ENCODE data around the gene HERPUD1.
"Not testable (repeated sequence)": the region's sequence is repeated elsewhere in the genome, so short reads cannot be mapped to it uniquely, and the experiment has no call there.

HERPUD1 gene, protein sequence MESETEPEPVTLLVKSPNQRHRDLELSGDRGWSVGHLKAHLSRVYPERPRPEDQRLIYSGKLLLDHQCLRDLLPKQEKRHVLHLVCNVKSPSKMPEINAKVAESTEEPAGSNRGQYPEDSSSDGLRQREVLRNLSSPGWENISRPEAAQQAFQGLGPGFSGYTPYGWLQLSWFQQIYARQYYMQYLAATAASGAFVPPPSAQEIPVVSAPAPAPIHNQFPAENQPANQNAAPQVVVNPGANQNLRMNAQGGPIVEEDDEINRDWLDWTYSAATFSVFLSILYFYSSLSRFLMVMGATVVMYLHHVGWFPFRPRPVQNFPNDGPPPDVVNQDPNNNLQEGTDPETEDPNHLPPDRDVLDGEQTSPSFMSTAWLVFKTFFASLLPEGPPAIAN

GRCh38 chr16:56931892-56932720 lies at the start of gene HERPUD1:
Gene HERPUD1, plus strand, starts transcription at chr16:56932142. Its CDS starts 103 bp downstream, at chr16:56932245.
- peak; percentile 99 for DNase-seq

- no peak for DNase-seq
Measured at GRCh38 chr16:56883586-56883985, 48.4 kb upstream of the HERPUD1 start.

DNA sequence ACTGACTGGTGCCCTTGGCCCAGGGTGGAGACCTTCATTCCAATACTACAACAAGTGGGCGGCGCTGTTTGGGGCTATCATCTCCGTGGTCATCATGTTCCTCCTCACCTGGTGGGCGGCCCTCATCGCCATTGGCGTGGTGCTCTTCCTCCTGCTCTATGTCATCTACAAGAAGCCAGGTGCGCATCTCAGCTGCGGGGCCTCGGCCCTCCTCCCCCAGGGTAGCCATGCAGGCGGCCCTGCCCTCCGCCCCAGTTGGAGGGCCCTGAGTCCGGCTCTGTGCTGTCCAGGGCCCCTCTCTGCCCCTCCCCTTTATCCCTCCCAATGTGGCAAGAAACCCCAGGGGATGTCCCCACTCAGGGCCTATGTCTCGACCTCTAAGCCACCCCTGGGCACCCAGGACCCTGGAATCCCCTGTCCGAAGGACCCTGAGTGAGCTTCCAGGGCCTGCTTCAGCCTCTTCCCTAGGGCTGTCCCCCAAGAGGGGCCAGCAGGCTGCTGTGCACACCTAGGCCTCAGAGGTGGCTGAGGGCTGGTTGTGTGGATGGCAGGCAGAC lies 47.8 kb upstream of the HERPUD1 start:
- no peak for DNase-seq

DNA sequence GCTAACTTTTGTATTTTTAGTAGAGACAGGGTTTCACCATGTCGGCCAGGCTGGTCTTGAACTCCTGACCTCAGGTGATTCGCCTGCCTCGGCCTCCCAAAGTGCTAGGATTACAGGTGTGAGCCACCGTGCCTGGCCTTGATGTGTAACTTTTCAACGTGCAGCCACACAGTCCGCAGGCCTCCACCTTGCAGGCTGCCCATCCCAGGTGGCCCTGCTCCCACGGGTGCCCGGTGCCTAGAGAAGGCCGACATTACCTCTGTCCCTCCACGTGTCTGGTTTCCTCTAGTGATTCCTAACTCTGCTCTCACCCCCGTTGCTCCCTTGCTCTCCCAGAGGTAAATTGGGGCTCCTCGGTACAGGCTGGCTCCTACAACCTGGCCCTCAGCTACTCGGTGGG lies 47.0 kb upstream of the HERPUD1 start:
- not testable (repeated sequence) for DNase-seq

- DNase-seq, result no peak
Measured at GRCh38 chr16:56885446-56886162, 46.3 kb upstream of the HERPUD1 start.

GRCh38 chr16:56886296-56886695 lies 45.6 kb upstream of the HERPUD1 start:
- DNase-seq, result no peak

- no peak for DNase-seq
Measured at GRCh38 chr16:56886826-56887225, 45.1 kb upstream of the HERPUD1 start.

- DNase-seq, result peak in 1 of 2 donors; percentile 70
Measured at GRCh38 chr16:56888806-56889205, 43.1 kb upstream of the HERPUD1 start.

GRCh38 chr16:56889206-56889605 lies 42.7 kb upstream of the HERPUD1 start:
- DNase-seq, result no peak

DNA sequence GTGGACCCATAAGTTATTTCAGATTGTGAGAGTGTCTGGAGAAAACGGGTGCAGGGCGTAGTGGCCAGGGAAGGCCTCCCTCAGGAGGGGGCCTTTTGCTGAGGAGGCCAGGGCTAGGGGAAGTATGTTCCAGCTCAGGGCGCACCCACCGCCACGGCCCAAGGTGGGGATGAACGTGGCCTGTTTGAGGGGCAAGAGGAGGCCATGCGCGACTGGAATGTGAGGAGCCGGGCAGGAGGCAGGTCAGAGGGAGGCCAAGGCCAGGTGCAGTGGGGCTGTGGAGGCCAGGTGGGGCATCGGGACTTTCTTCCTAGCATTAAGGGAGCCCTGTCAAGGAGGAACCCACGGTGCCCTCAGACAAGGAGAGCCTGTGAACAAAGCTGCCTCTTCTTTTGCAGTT lies 40.3 kb upstream of the HERPUD1 start:
- DNase-seq, result no peak

GRCh38 chr16:56892705-56893104 lies 39.2 kb upstream of the HERPUD1 start:
- DNase-seq, result no peak

DNA sequence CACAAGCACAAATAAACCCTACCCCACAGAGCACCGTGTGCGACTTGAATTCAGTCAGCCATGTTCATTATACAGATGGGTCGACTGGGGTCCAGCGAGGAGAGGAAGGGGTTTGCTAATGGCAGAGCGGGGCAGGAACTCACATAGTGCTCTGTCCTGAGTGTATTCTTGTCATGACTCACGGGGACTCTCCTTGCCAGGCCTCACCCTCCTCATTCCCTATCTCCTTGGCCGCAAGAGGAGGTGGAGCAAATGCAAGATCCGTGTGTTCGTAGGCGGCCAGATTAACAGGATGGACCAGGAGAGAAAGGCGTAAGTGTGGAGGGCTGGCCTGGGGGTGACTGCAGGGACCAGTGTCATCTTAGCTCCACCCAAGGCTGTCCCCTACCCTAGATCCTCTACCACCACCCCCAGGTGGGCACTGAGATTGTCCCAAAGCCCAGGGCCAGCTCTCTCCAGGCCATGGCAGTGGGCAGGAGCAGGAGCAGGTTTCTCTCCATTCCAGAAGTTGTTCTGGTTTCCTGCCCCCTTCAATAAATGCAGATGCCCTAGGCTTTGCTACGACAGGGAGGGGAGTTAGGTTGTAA lies 37.5 kb upstream of the HERPUD1 start:
- DNase-seq, result no peak

- no peak for DNase-seq
Measured at GRCh38 chr16:56895813-56896212, 36.1 kb upstream of the HERPUD1 start.

DNA sequence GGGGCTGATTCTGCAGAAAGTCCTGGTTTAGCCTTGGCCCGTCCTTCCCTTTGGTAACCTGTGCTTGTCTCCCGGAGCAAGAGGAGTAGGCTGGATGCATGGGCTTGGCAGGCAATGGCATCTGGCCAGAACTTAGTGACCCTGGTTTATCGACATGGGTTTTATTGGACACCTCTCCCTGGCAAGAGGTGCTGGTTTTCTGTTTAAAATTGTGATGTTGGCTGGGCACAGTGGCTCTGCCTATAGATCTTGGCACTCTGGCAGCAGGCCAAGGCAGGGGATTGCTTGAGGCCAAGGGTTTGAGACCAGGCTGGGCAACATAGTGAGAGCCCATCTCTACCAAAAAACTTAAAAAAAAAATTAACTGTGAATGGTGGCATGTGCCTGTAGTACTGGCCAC lies 35.7 kb upstream of the HERPUD1 start:
- DNase-seq, result no peak

- DNase-seq, result no peak
Measured at GRCh38 chr16:56897026-56897799, 34.7 kb upstream of the HERPUD1 start.

GRCh38 chr16:56898847-56899246 lies 33.1 kb upstream of the HERPUD1 start:
- peak in 1 of 2 donors; percentile 22 for DNase-seq

- DNase-seq, result no peak
Measured at GRCh38 chr16:56903866-56904265, 28.1 kb upstream of the HERPUD1 start.

DNA sequence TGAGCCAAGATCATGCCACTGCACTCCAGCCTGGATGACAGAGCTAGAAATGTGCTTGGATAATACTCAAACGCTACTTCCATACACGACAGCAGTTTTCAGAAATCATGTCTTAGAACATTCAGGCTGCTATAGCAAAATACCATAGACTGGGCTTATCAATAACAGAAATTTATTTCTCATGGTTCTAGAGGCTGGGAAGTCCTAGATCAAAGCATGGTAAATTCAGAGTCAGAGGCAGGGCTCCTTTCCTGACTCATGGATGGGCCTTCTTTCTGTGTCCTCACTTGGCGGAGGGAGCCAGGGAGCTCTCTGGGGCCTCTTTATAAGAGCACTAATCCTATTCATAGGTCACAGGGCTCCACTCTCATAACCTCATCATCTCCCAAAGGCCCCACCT lies 24.5 kb upstream of the HERPUD1 start:
- no peak for DNase-seq

DNA sequence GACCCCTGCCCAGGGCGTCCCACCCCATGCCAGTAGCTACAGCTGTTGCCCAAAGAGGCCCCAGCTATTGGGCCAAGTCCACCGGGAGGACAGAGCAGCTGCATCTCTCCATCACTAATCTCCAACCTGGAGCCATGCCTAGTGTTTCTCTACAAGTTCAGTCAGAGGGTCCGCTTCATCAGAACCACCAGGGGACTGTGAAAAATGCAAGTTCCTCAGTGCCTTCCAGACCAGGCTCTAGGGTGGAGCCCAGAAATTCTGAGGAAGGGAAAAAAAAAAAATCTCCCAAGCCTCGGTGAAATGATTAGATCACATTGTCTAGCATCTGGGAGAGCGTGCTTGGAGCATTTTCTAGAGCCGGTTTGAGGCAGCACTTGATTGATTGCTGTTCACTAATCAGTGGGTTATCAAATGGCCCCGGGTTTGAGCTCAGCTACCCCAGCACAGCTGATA lies 22.4 kb upstream of the HERPUD1 start:
- no peak for DNase-seq

DNA sequence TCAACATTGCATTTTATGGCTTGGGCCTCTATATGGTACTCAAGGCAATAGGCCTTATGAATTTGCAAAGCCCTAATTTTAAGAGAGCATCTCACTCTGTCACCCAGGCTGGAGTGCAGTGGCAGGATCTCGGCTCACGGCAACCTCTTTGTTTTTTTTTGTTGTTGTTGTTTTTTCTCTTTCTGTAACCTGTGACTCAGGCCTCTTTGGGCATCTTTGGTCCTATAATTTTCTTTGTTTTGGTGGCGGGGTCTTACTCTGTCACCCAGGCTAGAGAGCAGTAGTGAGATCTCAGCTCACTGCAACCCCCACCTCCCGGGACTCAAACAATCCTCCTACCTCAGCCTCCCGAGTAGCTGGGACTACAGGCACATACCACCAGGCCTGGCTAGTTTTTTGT lies 21.8 kb upstream of the HERPUD1 start:
- no peak for DNase-seq

GRCh38 chr16:56910654-56911539 lies 21.0 kb upstream of the HERPUD1 start:
- peak in 1 of 2 donors; percentile 23 for DNase-seq

Data from CD4-positive, alpha-beta T cell treated with Interleukin-4 for 1 hour (primary cell).